HG02943 (cell line): Measurements from ENCODE around the gene MEF2A.

Experiments used
- ATAC-seq: cut with Tn5 transposase; IDR thresholded peaks from one replicate; pipeline ENCODE4 v1.9.1; 2021; ENCODE audit warnings: mild to moderate bottlenecking, low read depth, moderate library complexity; ENCODE audit not compliant: unreplicated experiment

The MEF2A gene

GRCh38 chr15:99604865-99605264 is 39.1 kb downstream of the MEF2A start:
- ATAC-seq = no peak

DNA sequence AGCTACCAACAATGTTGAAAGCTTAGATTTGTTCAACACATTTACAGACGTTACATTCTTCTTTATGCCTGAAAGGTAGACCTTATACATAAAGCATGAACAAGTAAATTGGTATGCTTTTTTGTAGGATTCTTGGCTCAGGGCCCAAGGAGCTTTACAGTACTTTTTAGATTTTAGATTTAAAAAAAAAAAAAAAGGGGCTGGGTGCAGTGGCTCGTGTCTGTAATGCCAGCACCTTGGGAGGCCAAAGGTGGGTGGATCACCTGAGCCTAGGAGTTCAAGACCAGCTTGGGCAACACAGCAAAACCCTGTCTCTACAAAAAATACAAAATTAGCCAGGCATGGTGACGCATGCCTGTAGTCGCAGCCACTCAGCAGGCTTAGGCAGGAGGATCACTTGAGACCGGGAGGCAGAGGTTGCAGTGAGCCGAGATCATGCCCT is 39.7 kb downstream of the MEF2A start:
- ATAC-seq = no peak

DNA sequence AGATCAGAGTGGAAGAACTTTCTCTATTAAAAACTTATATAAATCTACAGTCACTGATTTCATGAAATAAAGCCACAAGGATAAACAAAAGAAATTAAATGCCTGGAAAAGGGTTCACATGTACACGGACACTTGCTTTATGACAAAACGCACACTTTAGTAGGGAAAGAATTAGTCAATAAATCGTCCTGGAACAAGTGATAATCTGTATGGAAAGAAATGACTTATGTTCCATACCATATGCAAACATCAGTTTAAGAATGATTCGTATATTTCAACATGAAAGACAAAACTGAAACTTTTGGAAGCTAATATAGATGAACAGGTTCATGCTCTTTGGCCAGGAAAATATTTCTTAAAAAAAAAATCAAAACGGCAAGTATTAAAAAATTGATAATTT is 40.2 kb downstream of the MEF2A start:
- no peak for ATAC-seq

DNA sequence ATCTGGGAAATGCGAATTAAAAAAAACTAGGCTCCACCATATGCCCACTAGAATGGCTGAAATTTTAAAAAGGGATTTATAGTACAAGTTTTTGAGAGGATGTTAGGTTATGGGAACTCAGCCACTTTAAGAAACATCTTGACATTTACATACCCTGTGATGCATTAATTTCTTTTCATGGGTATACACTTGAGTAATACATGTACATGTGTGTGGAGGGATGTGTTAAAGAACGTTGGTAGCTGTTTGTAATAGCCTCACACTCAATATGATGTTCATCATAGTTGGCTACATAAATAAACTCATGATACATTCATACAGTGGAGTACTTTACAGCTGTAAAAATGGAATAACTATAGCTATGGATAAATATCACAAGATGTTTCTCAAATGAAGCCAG is 40.9 kb downstream of the MEF2A start:
- ATAC-seq = no peak

DNA sequence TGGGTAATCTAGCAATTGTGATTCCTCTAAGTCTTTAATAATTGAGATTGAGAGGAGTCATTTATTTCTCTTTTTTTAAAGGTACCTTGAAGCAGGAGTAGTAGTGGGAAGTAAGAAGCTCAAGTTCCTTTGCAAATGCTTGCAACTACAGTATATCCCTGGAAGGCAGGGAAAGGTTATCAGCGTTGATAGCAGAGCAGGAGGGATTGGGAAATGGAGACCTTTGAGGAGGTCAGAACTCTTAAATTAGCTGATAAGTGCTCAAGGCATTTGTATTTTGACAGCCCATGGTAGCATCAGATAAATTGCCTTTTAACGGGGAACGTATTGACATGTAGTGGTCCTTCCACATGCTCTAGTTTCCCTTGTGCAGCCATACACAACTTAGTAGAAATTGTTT is 47.7 kb downstream of the MEF2A start:
- no peak for ATAC-seq

GRCh38 chr15:99613887-99614647 is 48.3 kb downstream of the MEF2A start:
- ATAC-seq = no peak

- no peak for ATAC-seq
Observed at GRCh38 chr15:99614749-99615288, 49.0 kb downstream of the MEF2A start.

- ATAC-seq = no peak
Observed at GRCh38 chr15:99615460-99615859, 49.7 kb downstream of the MEF2A start.

DNA sequence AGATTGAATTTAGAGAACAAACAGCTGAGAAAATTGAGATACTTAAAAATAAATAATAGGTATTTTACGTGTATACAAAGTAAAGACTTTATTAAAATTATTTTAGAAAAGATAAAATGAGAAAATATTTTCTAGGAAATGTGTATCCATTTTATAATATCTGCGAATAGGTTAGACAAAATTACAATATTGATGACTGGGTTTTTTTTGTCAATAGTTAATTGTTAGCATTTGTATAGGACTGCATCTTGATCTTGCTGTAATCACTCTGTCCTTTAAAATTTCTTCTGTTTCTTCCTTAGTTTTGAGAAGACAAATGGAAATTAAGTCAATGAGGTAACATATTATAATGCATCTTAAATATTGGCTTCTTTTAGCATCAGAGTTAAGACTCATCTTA is 50.3 kb downstream of the MEF2A start:
- ATAC-seq = no peak

GRCh38 chr15:99616773-99617342 is 51.1 kb downstream of the MEF2A start:
- no peak for ATAC-seq

DNA sequence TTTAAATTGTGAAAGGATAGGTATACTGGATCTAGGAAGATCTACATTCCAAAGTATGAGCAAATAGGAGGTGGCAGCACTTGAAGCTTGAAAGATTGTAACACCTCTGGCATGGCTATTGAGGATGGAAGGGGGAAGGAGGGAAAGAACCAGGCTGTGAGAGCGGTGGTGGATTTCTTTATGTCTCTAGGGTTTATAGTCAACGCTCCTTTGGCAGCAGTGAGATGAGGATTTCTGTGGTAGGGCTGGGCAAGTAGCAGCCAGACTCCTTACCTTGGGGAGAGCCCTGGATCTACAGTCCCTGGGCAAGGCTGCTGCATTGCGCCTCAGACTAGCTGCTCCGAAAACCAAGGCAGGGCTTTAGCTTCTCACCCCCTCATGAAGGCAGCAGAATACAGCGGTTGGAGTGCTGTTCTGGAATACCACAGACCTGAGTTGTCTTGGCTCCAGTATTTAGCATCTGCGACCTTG is 53.2 kb downstream of the MEF2A start:
- no peak for ATAC-seq

- no peak for ATAC-seq
Observed at GRCh38 chr15:99619712-99620111, 53.9 kb downstream of the MEF2A start.

DNA sequence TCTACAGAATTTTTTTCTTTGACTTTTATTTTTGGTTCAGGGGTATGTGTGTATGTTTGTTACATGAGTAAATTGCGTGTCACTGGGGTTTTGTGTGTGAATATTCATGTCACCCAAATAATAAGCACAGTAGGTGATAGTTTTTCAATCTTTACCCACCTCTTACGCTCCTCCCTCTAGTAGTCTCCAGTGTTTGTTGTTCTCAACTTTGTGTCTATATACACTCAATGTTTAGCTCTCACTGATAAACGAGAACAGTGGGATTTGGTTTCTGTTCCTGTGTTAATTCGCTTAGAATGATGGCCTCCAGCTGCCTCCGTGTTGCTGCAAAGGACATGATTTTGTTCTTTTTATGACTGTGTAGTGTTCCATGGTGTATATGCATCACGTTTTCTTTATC is 54.4 kb downstream of the MEF2A start:
- no peak for ATAC-seq

GRCh38 chr15:99621767-99622166 is 56.0 kb downstream of the MEF2A start:
- ATAC-seq = no peak

- no peak for ATAC-seq
Observed at GRCh38 chr15:99628374-99629001, 62.7 kb downstream of the MEF2A start.

DNA sequence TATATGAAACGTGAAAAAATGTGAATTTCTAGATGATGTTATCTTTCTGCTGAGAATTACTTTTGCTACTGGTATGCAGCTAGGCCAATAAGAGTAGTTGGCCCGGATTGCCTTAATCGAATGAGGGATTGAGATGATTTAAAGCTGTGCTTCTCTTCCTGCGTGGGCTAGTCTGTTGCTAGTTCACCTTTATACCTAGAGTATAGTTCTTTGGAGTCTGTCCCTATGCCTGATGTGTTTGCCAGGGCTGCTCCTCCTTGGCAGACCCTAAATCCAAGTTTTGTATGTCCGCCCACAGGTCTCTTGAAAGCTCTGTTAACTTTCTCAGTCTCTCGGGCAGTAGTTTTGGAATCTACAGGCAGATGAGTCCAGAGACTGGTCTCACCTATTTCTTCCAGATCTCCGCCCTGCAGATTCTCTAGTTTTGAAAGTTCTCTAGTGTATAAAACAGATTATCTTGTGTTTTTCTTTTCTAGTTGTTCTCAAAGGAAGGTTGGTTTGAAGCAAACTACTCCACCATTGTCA is 64.9 kb downstream of the MEF2A start:
- ATAC-seq = no peak

GRCh38 chr15:99631255-99631654 is 65.5 kb downstream of the MEF2A start:
- peak; percentile 88 for ATAC-seq

GRCh38 chr15:99632521-99632920 is 66.7 kb downstream of the MEF2A start:
- ATAC-seq = no peak

GRCh38 chr15:99633655-99634054 is 67.9 kb downstream of the MEF2A start:
- ATAC-seq = no peak

DNA sequence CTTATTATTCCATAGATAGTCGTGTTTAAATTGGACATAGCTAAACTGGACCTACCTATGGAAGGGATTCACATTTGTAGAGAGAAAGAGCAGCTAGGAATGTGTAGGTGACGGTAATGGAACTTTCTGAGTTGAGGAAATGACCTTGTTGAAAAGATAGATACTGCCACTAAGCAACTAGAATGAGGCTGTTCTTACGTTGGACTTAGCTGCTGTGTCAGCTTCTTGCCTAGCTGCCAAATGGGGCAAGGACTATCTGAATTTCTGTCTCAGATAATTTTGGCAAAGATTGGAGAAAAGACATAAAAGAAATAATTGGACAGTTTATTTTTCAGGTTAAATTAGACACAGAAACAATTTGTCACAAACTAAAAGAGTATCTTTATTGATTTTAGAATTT is 68.8 kb downstream of the MEF2A start:
- no peak for ATAC-seq

DNA sequence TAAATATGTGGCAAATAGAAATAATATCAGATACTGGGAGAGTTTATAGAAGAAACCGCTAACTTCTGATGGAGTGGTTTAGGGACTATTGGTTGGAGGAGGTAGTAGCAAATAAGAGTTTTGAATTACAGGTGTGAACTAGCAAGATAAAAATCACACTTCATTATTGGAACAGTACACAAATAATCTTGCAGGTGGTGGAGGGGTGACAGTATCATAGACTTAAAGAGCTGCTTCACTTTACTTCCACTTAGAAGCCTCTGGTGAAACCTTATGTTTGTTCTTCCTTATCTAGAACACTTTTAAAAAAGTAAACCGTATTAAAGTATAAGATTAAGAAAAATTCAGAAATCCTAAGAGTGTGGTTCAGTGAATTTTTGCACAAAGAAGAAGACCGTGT is 69.4 kb downstream of the MEF2A start:
- no peak for ATAC-seq
